ENCODE results near the gene LRP4. TPM values are rescaled to one million over a fixed set of nuclear protein-coding genes. Genes with fewer than 3 reads are reported as not detected.

The LRP4 gene
- total and polyA plus RNA-seq, 2 of the 4 experiments (the other 2 are of a cell fraction) = 4.1 to 5.8 TPM

- Histone ChIP-seq H3K14ac (replicated peaks; ENCODE audit: low read depth, low read length) (no peak overlapping the region), H3K79me1 (ENCODE audit: low read depth in 1 of 2, low read length in 2 of 2) (peaks cover 0 to 10% of the 10 kb centered on the region in 2 experiments; a peak in 2 of 4 replicates), H3K4me2 (ENCODE audit: low read depth, low read length) (no peak overlapping the region), H2AFZ (replicated peaks; ENCODE audit: low read length, poor library complexity) (no peak overlapping the region), H3K27ac (ENCODE audit: insufficient read depth, low read length) (no peak overlapping the region), H2BK120ac (ENCODE audit: low read depth, low read length) (no peak overlapping the region), H3K27me3 (ENCODE audit: control insufficient read depth, insufficient read depth, low read length) (no peaks in the 10 kb centered on the region), H3K18ac (ENCODE audit: low read depth, low read length) (no peak overlapping the region), H4K8ac (ENCODE audit: low read depth in 2 of 2, low read length in 2 of 2) (no peak overlapping the region), H3K4me1 (ENCODE audit: control insufficient read depth, insufficient read depth, low read length) (no peaks in the 10 kb centered on the region), H3K23ac (ENCODE audit: low read depth, low read length) (no peak overlapping the region), H3K36me3 (ENCODE audit: control insufficient read depth, insufficient read depth, low read length) (no peaks in the 10 kb centered on the region), H3K9me3 (ENCODE audit: control insufficient read depth, insufficient read depth, low read length) (no peaks in the 10 kb centered on the region), H2BK5ac (ENCODE audit: low read depth, low read length, poor library complexity, severe bottlenecking) (no peak overlapping the region), H2AK5ac (ENCODE audit: low read depth, low read length) (no peak overlapping the region), H2BK15ac (ENCODE audit: low read depth, low read length) (no peak overlapping the region), H2BK20ac (ENCODE audit: low read depth, low read length) (no peak overlapping the region), H3K4me3 (ENCODE audit: insufficient read depth, low read depth, low read length) (no peak overlapping the region), H3K4ac (ENCODE audit: low read depth, low read length) (no peak overlapping the region), H2AK9ac (replicated peaks; ENCODE audit: low read depth, low read length, poor library complexity) (no peak overlapping the region), H4K20me1 (ENCODE audit: insufficient read depth, low read length) (peaks cover 6% of the 10 kb centered on the region; the same call in 1 of the 2 replicates), H4K91ac (ENCODE audit: insufficient read depth, low read depth, low read length) (no peak overlapping the region), H3K9me1 (ENCODE audit: insufficient read depth, low read length) (no peaks in the 10 kb centered on the region; the same call in 1 of the 2 replicates), H3K9ac (ENCODE audit: low read depth, low read length) (no peak overlapping the region), H3K56ac (ENCODE audit: extremely low read depth, insufficient read depth, low read length) (no peak overlapping the region), H4K5ac (ENCODE audit: low read depth, low read length) (no peak overlapping the region)
- no peak for TF ChIP-seq USF2 (IDR thresholded peaks at IDR 0.05; ENCODE audit: low read depth, low read length)
- TF ChIP-seq MAFK (IDR thresholded peaks at IDR 0.05; ENCODE audit: low read depth, low read length) = no peak
- TF ChIP-seq CTCF (conservative IDR thresholded peaks at IDR 0.05; ENCODE audit: low read depth, low read length) = no peak
- TF ChIP-seq RAD21 (IDR thresholded peaks at IDR 0.05; ENCODE audit: low read length) = no peak
- TF ChIP-seq BHLHE40 (IDR thresholded peaks at IDR 0.05; ENCODE audit: low read depth, low read length) = no peak
- TF ChIP-seq RFX5 (IDR thresholded peaks at IDR 0.05; ENCODE audit: low read depth, low read length) = no peak
- no peak for TF ChIP-seq ELK1 (IDR thresholded peaks at IDR 0.05; ENCODE audit: borderline replicate concordance, low read depth, low read length)
- no peak for TF ChIP-seq RCOR1 (IDR thresholded peaks at IDR 0.05; ENCODE audit: insufficient replicate concordance, low read length)
- no peak for TF ChIP-seq CEBPB (IDR thresholded peaks at IDR 0.05; ENCODE audit: low read depth, low read length)
- no peak for TF ChIP-seq NFE2L2 (IDR thresholded peaks at IDR 0.05; ENCODE audit: low read depth, low read length)
- TF ChIP-seq MXI1 (IDR thresholded peaks at IDR 0.05; ENCODE audit: borderline replicate concordance, low read depth, low read length) = no peak
- DNase-seq (no peak), ATAC-seq (ENCODE audit: low read depth) (no peak)
- in situ Hi-C loops (cut with MboI; ENCODE audit: low sequenced_read_pairs) (no loop called here), intact Hi-C loops (cut with micrococcal nuclease) (no loop called here), dilution Hi-C loops (cut with HindIII; ENCODE audit: low sequenced_read_pairs, unreplicated experiment) (no loop called here)
- CTCF ChIA-PET = no interaction called here
- no TSS peak for BruUV-seq (replicated peaks)
- POLR2A ChIA-PET (ENCODE audit: unreplicated experiment) = no interaction called here
- WGBS, 2 experiments (ENCODE audit: extremely low coverage in 2 of 2, insufficient read length in 1 of 2) = no CpG with 5 or more reads among the region's 1 CpG
Observed at GRCh38 chr11:46849631-46850030, 68.7 kb downstream of the LRP4 start.
